ENCODE results near the gene UTF1.

- no peak for TF ChIP-seq CTCF (IDR thresholded peaks at IDR 0.05 in 2 of 3, conservative IDR thresholded peaks at IDR 0.05 in 1 of 3; ENCODE audit: insufficient read depth in 2 of 3, low read depth in 1 of 3, low read length in 3 of 3)
- no peak for TF ChIP-seq TARDBP (IDR thresholded peaks at IDR 0.05)
- no peak for TF ChIP-seq POLR2A (conservative IDR thresholded peaks at IDR 0.05)
- TF ChIP-seq CHD1 (IDR thresholded peaks at IDR 0.05; ENCODE audit: low read length), result no peak
- no peak for TF ChIP-seq HDGF (IDR thresholded peaks at IDR 0.05)
- TF ChIP-seq KDM4B (IDR thresholded peaks at IDR 0.05; ENCODE audit: borderline replicate concordance in 2 of 2, low read depth in 1 of 2), result no peak
- no peak for TF ChIP-seq POLR2AphosphoS5 (IDR thresholded peaks at IDR 0.05; ENCODE audit: control insufficient read depth, insufficient read depth, low read depth, low read length)
- no peak for TF ChIP-seq HINFP (tag; conservative IDR thresholded peaks at IDR 0.05; ENCODE audit: low read depth)
- TF ChIP-seq MAFK (IDR thresholded peaks at IDR 0.05; ENCODE audit: low read length), result no peak
- TF ChIP-seq CBX3 (IDR thresholded peaks at IDR 0.05; ENCODE audit: borderline replicate concordance in 1 of 2, low read length in 2 of 2), result no peak
Measured at GRCh38 chr10:133185421-133185820, 44.6 kb upstream of the UTF1 start.

Measured in K562 (cell line).